H1 (cell line): ENCODE measurements around the gene ALPK3. TPM values are rescaled to one million over a fixed set of nuclear protein-coding genes. Genes with fewer than 3 reads are reported as not detected.
A peak's percentile ranks its signal among the peaks of the same experiment; 100 is the strongest.

Experiments used
- ATF2 ChIP-seq: IDR thresholded peaks from 2 replicates; pipeline ENCODE4 v1.6.1; 2012; ENCODE audit warnings: low read length, inconsistent platforms
- CBX5 ChIP-seq: fragments of 300-800, 300-1000 bp; sonication (generic); IDR thresholded peaks from 2 replicates; pipeline ENCODE4 v1.7.1; 2016; ENCODE audit warnings: antibody characterized with exemption, low read length, low read depth
- CTBP2 ChIP-seq: IDR thresholded peaks from 2 replicates; pipeline ENCODE4 v1.7.0; 2011; ENCODE audit warnings: borderline replicate concordance, mild to moderate bottlenecking, moderate library complexity, mixed read lengths, low read length; ENCODE audit not compliant: insufficient read depth, insufficient read length
- EZH2 ChIP-seq: fragments of 200-600 bp; sonication (generic); IDR thresholded peaks from 2 replicates; pipeline ENCODE4 v1.7.1; 2012; ENCODE audit warnings: low read depth, mild to moderate bottlenecking, moderate library complexity, low read length, inconsistent platforms; ENCODE audit not compliant: severe bottlenecking
- FOSL1 ChIP-seq: IDR thresholded peaks from 2 replicates; pipeline ENCODE4 v1.6.1; 2011; ENCODE audit warnings: mild to moderate bottlenecking, low read depth, low read length, moderate library complexity; ENCODE audit not compliant: insufficient read depth
- HDAC2 ChIP-seq, 2 experiments: fragments of 300-600 bp in 1 of 2; sonication (generic) in 1 of 2; IDR thresholded peaks; 2 replicates each; pipeline ENCODE4 v1.6.1; 2011 to 2012; ENCODE audit warnings: low read depth in 2 of 2, low read length in 2 of 2, mild to moderate bottlenecking in 2 of 2, moderate library complexity in 2 of 2, borderline replicate concordance in 1 of 2, inconsistent platforms in 1 of 2
- JUND ChIP-seq: IDR thresholded peaks from 2 replicates; pipeline ENCODE4 v1.6.1; 2011; ENCODE audit warnings: mild to moderate bottlenecking, improper control_type of control experiment, low read length
- KDM4A ChIP-seq: IDR thresholded peaks from one replicate; pipeline ENCODE4 v1.7.1; 2012; ENCODE audit warnings: low read depth, mild to moderate bottlenecking, moderate library complexity, low read length, inconsistent platforms; ENCODE audit not compliant: severe bottlenecking
- KDM5A ChIP-seq: fragments of 200-600 bp; IDR thresholded peaks from 2 replicates; pipeline ENCODE4 v1.7.1; 2012; ENCODE audit warnings: mild to moderate bottlenecking, low read length, inconsistent platforms, mixed read lengths
- MAX ChIP-seq: IDR thresholded peaks from 2 replicates; pipeline ENCODE4 v1.6.1; 2012; ENCODE audit warnings: inconsistent platforms
- RBBP5 ChIP-seq: IDR thresholded peaks from 2 replicates; pipeline ENCODE4 v1.7.1; 2012; ENCODE audit warnings: low read depth, mild to moderate bottlenecking, inconsistent platforms, low read length, moderate library complexity, borderline replicate concordance
- RXRA ChIP-seq: IDR thresholded peaks from 2 replicates; pipeline ENCODE4 v1.6.1; 2011; ENCODE audit warnings: low read depth, mild to moderate bottlenecking, low read length, moderate library complexity; ENCODE audit not compliant: insufficient read depth
- SRF ChIP-seq: IDR thresholded peaks from 2 replicates; pipeline ENCODE4 v1.6.1; 2011; ENCODE audit warnings: mild to moderate bottlenecking, low read depth, low read length, moderate library complexity
- TBP ChIP-seq: IDR thresholded peaks from 2 replicates; pipeline ENCODE4 v1.6.1; 2011; ENCODE audit warnings: low read depth, low read length, improper control_type of control experiment
- polyA plus RNA-seq, 7 experiments: library from polyadenylated mRNA; depleted of rRNA in 3 of 7; stranded (reverse) in 5 of 7; unstranded in 2 of 7; fragments of >200 nt in 5 of 7; fragments of 200-250 nt in 2 of 7; gene quantifications; 1 replicate in 5 of 7; 2 replicates in 1 of 7; 4 replicates in 1 of 7; pipeline versions ENCODE4 v1.2.1 to v1.2.3, GENCODE V29; 2011 to 2013; ENCODE audit warnings: missing spikeins in 2 of 7, mixed read lengths in 2 of 7
- total RNA-seq: library from RNA; stranded (reverse); fragmentation: NEBNext Ultra II Directional; extraction: Animal tissue kit (Norgen Biotek cat#: 25700); gene quantifications from 2 replicates; pipeline ENCODE4 v1.2.1, GENCODE V29; 2021
- TF ChIP-seq, protein P1 (sequence below), 3 experiments: IDR thresholded peaks; 1 replicate in 2 of 3; 2 replicates in 1 of 3; pipeline versions ENCODE4 v1.5.1 to v1.6.1; 2011; ENCODE audit warnings: low read length in 3 of 3, mild to moderate bottlenecking in 3 of 3, inconsistent platforms in 2 of 3, low read depth in 1 of 3, moderate library complexity in 1 of 3; ENCODE audit not compliant: insufficient read depth in 1 of 3; ENCODE audit errors: control extremely low read depth in 1 of 3

The ALPK3 gene
- total and polyA plus RNA-seq, 2 of the 8 experiments (the other 6 are each of a cell fraction or from before 2014, with no cell fraction given) = 4.4 to 19.2 TPM

DNA sequence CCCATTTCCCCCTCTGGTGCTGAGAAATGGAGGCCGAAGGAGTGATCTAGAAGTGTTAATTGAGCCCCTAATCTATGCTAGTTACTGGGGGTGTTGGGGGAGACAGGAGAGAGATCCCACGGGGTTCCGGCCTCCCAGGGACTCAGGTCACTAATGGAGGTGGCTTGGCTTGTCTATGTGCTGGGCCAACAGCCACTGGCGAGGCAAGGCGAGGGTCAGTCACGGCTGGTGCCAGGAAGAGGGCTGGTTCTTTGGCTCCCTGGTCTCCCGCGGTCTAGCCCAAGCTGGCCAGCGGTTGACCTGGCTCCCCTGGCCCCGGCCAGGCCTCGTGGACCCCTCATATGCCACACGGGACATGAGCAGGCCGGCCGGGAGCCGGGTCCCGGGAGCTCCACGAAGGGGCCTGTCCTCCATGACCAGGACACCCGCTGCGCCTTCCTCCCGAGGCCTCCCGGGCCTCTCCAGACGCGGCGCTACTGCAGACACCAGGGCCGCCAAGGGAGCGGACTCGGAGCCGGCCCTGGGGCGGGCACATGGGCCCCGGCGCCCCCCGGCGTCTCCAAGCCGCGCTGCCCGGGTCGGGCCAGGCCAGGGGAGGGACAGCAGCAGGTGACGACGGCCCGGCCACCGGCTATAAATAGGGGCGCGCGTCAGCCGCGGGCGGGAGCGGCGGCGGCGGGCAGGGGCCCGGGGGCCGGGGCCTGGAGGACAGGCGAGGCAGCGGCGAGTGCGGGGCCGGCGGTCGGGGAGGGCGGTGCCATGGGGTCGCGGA, at the start of gene ALPK3 (continued):
- TF ChIP-seq, protein P1, sequence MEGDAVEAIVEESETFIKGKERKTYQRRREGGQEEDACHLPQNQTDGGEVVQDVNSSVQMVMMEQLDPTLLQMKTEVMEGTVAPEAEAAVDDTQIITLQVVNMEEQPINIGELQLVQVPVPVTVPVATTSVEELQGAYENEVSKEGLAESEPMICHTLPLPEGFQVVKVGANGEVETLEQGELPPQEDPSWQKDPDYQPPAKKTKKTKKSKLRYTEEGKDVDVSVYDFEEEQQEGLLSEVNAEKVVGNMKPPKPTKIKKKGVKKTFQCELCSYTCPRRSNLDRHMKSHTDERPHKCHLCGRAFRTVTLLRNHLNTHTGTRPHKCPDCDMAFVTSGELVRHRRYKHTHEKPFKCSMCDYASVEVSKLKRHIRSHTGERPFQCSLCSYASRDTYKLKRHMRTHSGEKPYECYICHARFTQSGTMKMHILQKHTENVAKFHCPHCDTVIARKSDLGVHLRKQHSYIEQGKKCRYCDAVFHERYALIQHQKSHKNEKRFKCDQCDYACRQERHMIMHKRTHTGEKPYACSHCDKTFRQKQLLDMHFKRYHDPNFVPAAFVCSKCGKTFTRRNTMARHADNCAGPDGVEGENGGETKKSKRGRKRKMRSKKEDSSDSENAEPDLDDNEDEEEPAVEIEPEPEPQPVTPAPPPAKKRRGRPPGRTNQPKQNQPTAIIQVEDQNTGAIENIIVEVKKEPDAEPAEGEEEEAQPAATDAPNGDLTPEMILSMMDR (IDR thresholded peaks at IDR 0.05; ENCODE audit: control extremely low read depth in 1 of 3, insufficient read depth in 1 of 3, low read depth in 1 of 3, low read length in 3 of 3) = peak in 1 of 3 experiments; percentile 23; a peak in 1 of 4 replicates
- TF ChIP-seq KDM5A (no peak), RXRA (no peak), MAX (peak; percentile 16; the same call in 1 of the 2 replicates), HDAC2 (IDR thresholded peaks at IDR 0.05; ENCODE audit: borderline replicate concordance in 1 of 2, low read depth in 2 of 2, low read length in 2 of 2) (no peak), SRF (no peak), CBX5 (no peak), JUND (no peak), ATF2 (no peak), CTBP2 (no peak), FOSL1 (no peak), EZH2 (no peak), KDM4A (peak; percentile 71), TBP (peak; percentile 20; the same call in 1 of the 2 replicates), RBBP5 (0 out of 2 replicates have a peak, but pooled peaks have one; percentile 45)
